ENCODE measurements around the gene RASSF8. TPM values are rescaled to one million over a fixed set of nuclear protein-coding genes. Genes with fewer than 3 reads are reported as not detected.

RASSF8 gene
- total RNA-seq, 1 donor from 2014 or later, result 77.0 TPM

GRCh38 chr12:26044007-26044394, 85.5 kb downstream of the RASSF8 start:
- Mint-ChIP-seq H3K27ac (no peak overlapping the region), H3K36me3 (peaks cover 2% of the 10 kb centered on the region), H3K4me3 (no peak overlapping the region), H3K9me3 (no peaks in the 10 kb centered on the region), H3K27me3 (ENCODE audit: insufficient read depth, low read depth) (no peaks in the 10 kb centered on the region), H3K4me1 (peaks cover 35% of the 10 kb centered on the region)
- H3K4me1 ChIP-seq, result peaks cover 44% of the 10 kb centered on the region
- no peaks in the 10 kb centered on the region for H3K9me3 ChIP-seq (ENCODE audit: low read depth)
- no peak for DNase-seq (ENCODE audit: low spot score)
- no peaks in the 10 kb centered on the region for H3K36me3 ChIP-seq
- H3K27me3 ChIP-seq, result no peaks in the 10 kb centered on the region
- H3F3A ChIP-seq (ENCODE audit: low read depth), result peaks cover 18% of the 10 kb centered on the region
- H3K4me2 ChIP-seq, result no peak overlapping the region
- no peak overlapping the region for H2AFZ ChIP-seq (replicated peaks)
- no peak for TF ChIP-seq EZH2phosphoT487 (IDR thresholded peaks at IDR 0.05)
- H3K27ac ChIP-seq, result no peak overlapping the region
- H3K9ac ChIP-seq, result no peak overlapping the region
- peaks cover 79% of the 10 kb centered on the region for H4K20me1 ChIP-seq (ENCODE audit: low read depth)
- peaks cover 93% of the 10 kb centered on the region for H3K79me2 ChIP-seq (ENCODE audit: low read depth)
- H3K4me3 ChIP-seq, result no peak overlapping the region

GRCh38 chr12:26044592-26044991, 86.1 kb downstream of the RASSF8 start:
- TF ChIP-seq, protein P1, sequence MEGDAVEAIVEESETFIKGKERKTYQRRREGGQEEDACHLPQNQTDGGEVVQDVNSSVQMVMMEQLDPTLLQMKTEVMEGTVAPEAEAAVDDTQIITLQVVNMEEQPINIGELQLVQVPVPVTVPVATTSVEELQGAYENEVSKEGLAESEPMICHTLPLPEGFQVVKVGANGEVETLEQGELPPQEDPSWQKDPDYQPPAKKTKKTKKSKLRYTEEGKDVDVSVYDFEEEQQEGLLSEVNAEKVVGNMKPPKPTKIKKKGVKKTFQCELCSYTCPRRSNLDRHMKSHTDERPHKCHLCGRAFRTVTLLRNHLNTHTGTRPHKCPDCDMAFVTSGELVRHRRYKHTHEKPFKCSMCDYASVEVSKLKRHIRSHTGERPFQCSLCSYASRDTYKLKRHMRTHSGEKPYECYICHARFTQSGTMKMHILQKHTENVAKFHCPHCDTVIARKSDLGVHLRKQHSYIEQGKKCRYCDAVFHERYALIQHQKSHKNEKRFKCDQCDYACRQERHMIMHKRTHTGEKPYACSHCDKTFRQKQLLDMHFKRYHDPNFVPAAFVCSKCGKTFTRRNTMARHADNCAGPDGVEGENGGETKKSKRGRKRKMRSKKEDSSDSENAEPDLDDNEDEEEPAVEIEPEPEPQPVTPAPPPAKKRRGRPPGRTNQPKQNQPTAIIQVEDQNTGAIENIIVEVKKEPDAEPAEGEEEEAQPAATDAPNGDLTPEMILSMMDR (IDR thresholded peaks at IDR 0.05), result peak; percentile 10
- no peak for TF ChIP-seq EZH2 (IDR thresholded peaks at IDR 0.05)
- no peak for TF ChIP-seq EZH2phosphoT487 (IDR thresholded peaks at IDR 0.05)
- Histone ChIP-seq H2AFZ (replicated peaks) (no peak overlapping the region), H3K9ac (no peak overlapping the region), H3K4me2 (no peak overlapping the region), H3K27me3 (no peaks in the 10 kb centered on the region), H3K79me2 (ENCODE audit: low read depth) (peaks cover 94% of the 10 kb centered on the region), H3K4me1 (peaks cover 38% of the 10 kb centered on the region), H3K4me3 (no peak overlapping the region), H3F3A (ENCODE audit: low read depth) (peaks cover 18% of the 10 kb centered on the region), H3K36me3 (no peaks in the 10 kb centered on the region), H3K27ac (no peak overlapping the region), H4K20me1 (ENCODE audit: low read depth) (peaks cover 73% of the 10 kb centered on the region), H3K9me3 (ENCODE audit: low read depth) (no peaks in the 10 kb centered on the region)
- H3K36me3 Mint-ChIP-seq, result peaks cover 2% of the 10 kb centered on the region
- no peaks in the 10 kb centered on the region for H3K27me3 Mint-ChIP-seq (ENCODE audit: insufficient read depth, low read depth)
- no peaks in the 10 kb centered on the region for H3K9me3 Mint-ChIP-seq
- peaks cover 33% of the 10 kb centered on the region for H3K4me1 Mint-ChIP-seq
- no peak overlapping the region for H3K27ac Mint-ChIP-seq
- DNase-seq (ENCODE audit: low spot score), result no peak
- H3K4me3 Mint-ChIP-seq, result no peak overlapping the region

- Mint-ChIP-seq H3K9me3 (no peaks in the 10 kb centered on the region), H3K27ac (no peak overlapping the region), H3K4me1 (peaks cover 33% of the 10 kb centered on the region), H3K4me3 (no peak overlapping the region), H3K36me3 (peaks cover 2% of the 10 kb centered on the region), H3K27me3 (ENCODE audit: insufficient read depth, low read depth) (no peaks in the 10 kb centered on the region)
- peaks cover 63% of the 10 kb centered on the region for H4K20me1 ChIP-seq (ENCODE audit: low read depth)
- no peaks in the 10 kb centered on the region for H3K27me3 ChIP-seq
- H3K4me2 ChIP-seq, result no peak overlapping the region
- no peak for DNase-seq (ENCODE audit: low spot score)
- H3F3A ChIP-seq (ENCODE audit: low read depth), result peaks cover 13% of the 10 kb centered on the region
- H3K9ac ChIP-seq, result no peak overlapping the region
- peaks cover 97% of the 10 kb centered on the region for H3K79me2 ChIP-seq (ENCODE audit: low read depth)
- no peak overlapping the region for H3K27ac ChIP-seq
- no peaks in the 10 kb centered on the region for H3K9me3 ChIP-seq (ENCODE audit: low read depth)
- peaks cover 35% of the 10 kb centered on the region for H3K4me1 ChIP-seq
- no peak overlapping the region for H2AFZ ChIP-seq (replicated peaks)
- H3K4me3 ChIP-seq, result no peak overlapping the region
- TF ChIP-seq, protein P1 (IDR thresholded peaks at IDR 0.05), result no peak
- TF ChIP-seq EZH2 (IDR thresholded peaks at IDR 0.05), result no peak
- TF ChIP-seq EZH2phosphoT487 (IDR thresholded peaks at IDR 0.05), result no peak
- H3K36me3 ChIP-seq, result no peaks in the 10 kb centered on the region
These were observed 87.7 kb downstream of the RASSF8 start for GRCh38 chr12:26046203-26046602.

DNA sequence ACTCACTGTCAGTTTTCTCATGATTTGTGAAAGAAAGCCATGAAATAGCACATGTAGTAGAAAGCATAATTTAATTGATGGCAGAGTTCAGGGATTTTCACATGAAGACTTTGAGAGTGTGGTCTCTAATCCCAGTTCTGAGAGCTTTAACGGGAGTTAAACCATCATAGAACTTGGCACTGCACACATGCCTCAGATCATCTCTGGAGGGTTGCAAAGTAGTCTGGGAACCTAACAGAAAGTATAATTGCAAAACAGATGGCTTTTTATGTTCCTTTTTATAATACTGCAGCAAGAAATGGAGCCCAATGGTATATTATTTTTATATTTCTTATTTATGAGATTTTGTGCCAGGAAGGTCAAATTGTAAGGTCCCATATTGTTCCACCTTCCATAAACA, 88.4 kb downstream of the RASSF8 start:
- TF ChIP-seq, protein P1 (IDR thresholded peaks at IDR 0.05), result no peak
- TF ChIP-seq EZH2phosphoT487 (IDR thresholded peaks at IDR 0.05) (no peak), EZH2 (IDR thresholded peaks at IDR 0.05) (no peak)
- H3K4me1 Mint-ChIP-seq, result peaks cover 33% of the 10 kb centered on the region
- Histone ChIP-seq H3K4me2 (no peak overlapping the region), H3K4me1 (peaks cover 31% of the 10 kb centered on the region), H3K27ac (no peak overlapping the region), H4K20me1 (ENCODE audit: low read depth) (peaks cover 56% of the 10 kb centered on the region), H3K27me3 (no peaks in the 10 kb centered on the region), H3K79me2 (ENCODE audit: low read depth) (peaks cover 95% of the 10 kb centered on the region), H3K9ac (no peak overlapping the region), H3K36me3 (no peaks in the 10 kb centered on the region), H3K4me3 (no peak overlapping the region), H3K9me3 (ENCODE audit: low read depth) (no peaks in the 10 kb centered on the region), H2AFZ (replicated peaks) (no peak overlapping the region), H3F3A (ENCODE audit: low read depth) (peaks cover 13% of the 10 kb centered on the region)
- no peak overlapping the region for H3K4me3 Mint-ChIP-seq
- H3K27ac Mint-ChIP-seq, result no peak overlapping the region
- peaks cover 2% of the 10 kb centered on the region for H3K36me3 Mint-ChIP-seq
- no peak for DNase-seq (ENCODE audit: low spot score)
- H3K27me3 Mint-ChIP-seq (ENCODE audit: insufficient read depth, low read depth), result no peaks in the 10 kb centered on the region
- H3K9me3 Mint-ChIP-seq, result no peaks in the 10 kb centered on the region
